ENCODE measurements around the gene ZC4H2.
"Not testable (repeated sequence)": the region's sequence is repeated elsewhere in the genome, so short reads cannot be mapped to it uniquely, and the experiment has no call there.

ZC4H2 gene

GRCh38 chrX:64975989-64976672, at the start of gene ZC4H2:
ZC4H2 (minus strand) TSS chrX:64976450; CDS start chrX:64976377, 73 bp downstream.
- DNase-seq = peak; percentile 73

GRCh38 chrX:65017451-65017850, 41.2 kb upstream of the ZC4H2 start:
- no peak for DNase-seq

GRCh38 chrX:65014230-65014629, 38.0 kb upstream of the ZC4H2 start:
- DNase-seq = no peak

DNA sequence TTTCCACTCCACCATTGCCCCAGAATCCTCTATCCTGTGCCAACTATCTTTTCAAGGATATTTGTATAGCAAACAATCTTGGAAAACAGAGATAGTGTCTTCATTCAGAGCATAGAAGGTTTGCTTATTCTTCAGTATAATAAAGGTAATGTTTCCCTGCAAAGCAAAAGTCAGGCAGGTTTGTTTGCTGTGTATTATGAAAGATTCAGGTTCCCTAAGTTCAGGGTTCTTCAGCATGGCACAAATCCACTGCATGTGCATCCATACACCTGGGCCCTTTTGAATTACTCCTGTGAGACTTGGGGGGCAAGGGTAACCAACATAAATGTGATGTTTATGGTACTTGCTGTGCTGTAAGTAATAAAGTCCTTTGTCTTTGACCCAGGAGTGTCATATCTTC, 33.2 kb upstream of the ZC4H2 start:
- no peak for DNase-seq

DNA sequence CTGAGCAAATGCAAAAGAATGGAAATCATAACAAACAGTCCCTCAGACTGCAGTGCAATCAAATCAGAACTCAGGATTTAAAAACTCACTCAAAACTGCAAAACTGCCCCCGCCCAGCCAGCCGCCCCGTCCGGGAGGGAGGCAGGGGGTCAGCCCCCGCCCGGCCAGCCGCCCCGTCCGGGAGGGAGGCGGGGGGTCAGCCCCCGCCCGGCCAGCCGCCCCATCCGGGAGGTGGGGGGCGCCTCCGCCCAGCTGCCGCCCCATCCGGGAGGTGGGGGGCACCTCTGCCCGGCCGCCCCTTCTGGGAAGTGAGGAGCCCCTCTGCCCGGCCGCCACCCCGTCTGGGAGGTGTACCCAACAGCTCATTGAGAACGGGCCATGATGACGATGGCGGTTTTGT, 26.0 kb upstream of the ZC4H2 start:
- not testable (repeated sequence) for DNase-seq

DNA sequence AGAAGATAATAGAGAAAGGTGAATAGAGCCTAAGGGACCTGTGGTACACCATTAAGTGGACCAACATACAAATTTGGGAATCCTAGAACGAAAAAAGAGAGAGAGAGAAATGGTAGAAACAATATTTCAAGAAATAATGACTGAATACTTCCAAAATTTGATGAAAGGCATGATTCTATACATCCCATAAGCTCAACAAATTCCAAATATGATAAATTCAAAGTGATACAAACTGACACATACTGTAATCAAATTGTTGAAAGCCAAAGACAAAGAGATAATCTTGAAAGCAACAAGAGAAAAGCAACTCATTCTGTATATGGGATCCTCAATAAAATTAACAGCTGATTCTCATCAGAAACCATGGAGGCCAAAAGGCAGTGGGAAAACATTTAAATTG, 20.6 kb upstream of the ZC4H2 start:
- no peak for DNase-seq

DNA sequence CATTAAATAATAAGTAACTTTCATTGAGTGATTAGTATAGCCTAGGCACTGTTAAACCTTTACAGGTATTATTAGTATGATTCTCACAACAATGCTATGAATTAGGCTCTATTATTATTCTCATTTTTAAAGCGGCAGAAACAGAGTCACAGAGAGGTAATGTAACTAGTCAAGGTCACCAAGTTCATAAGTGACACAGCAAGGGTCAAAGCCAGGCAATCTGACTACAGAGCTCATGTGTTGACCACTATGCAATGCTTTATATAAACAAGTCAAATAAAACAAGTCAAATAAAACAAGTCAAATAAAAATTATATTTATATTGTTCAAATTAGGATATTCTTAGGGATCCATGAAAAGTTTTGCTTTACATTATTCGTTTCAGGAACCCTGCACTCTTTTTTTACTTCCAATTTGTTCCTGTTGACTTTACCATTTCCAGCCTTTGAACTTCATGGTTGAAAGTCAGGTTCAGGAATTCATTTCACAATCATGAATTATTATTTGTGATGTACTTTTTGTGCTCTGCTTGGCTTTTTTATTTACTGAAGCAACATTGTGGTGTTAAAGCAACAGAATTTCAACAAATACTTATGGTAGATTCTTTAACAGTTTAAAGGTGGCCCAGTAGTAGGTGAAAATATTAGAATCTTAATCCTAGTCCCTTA, 18.0 kb upstream of the ZC4H2 start:
- no peak for DNase-seq

- no peak for DNase-seq
These were observed 1.6 kb upstream of the ZC4H2 start for GRCh38 chrX:64977830-64978229.

DNA sequence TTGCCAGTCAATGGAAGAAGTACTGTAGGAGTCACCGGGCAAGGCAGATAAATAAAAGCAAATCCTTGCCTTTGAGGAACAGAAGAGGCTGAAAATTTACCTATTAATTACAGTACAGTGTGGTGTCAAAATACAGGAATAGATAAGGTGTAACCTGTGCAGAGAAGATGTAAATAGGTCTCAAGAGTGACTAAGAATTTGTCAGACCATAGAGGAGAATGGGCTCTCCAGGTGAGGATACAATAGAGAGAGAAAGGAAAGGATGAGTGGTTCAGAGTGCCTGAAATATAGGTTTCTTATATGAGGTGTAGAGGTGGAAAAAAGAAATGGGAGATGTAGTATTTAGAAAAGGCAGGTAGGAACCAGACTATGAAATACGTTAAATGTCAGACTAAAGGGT, 801 bp upstream of the ZC4H2 start:
- no peak for DNase-seq

GRCh38 chrX:64976673-64977040, 407 bp upstream of the ZC4H2 start:
- no peak for DNase-seq

DNA sequence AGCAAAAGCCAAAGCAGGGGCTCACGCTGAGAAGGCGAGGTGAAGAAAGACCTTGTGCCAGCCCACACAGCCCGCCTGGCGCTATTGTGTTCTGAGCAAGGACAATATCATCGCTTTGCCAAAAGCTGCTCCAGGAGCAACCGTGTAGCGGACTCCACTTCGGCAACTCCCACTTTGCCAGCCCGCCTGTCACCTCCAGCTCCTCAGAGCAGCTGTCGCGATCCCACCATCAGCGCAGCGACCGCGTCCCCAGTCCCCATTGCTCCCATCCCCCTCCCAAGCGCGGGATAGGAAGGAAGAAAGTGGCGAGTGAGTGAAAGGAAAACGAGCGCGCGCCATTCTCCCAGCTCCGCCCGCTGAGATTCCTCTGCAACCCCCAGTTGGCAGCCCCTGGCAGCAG, 759 bp downstream of the ZC4H2 start:
- peak; percentile 4 for DNase-seq

GRCh38 chrX:64925480-64925879, 50.8 kb downstream of the ZC4H2 start:
- no peak for DNase-seq

DNA sequence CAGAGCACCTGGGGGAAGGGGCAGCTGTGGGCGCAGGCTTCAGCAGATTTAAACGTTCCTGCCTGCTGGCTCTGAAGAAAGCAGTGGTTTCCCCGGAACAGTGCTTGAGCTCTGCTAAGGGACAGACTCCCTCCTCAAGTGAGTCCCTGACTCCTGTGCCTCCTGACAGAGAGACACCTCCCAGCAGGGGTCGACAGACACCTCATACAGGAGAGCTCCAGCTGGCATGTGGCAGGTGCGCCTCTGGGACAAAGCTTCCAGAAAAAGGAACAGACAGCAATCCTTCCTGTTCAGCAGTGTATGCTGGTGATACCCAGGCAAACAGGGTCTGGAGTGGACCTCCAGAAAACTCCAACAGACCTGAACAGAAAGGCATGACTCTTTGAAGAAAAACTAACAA, 68.1 kb downstream of the ZC4H2 start:
- DNase-seq = no peak

DNA sequence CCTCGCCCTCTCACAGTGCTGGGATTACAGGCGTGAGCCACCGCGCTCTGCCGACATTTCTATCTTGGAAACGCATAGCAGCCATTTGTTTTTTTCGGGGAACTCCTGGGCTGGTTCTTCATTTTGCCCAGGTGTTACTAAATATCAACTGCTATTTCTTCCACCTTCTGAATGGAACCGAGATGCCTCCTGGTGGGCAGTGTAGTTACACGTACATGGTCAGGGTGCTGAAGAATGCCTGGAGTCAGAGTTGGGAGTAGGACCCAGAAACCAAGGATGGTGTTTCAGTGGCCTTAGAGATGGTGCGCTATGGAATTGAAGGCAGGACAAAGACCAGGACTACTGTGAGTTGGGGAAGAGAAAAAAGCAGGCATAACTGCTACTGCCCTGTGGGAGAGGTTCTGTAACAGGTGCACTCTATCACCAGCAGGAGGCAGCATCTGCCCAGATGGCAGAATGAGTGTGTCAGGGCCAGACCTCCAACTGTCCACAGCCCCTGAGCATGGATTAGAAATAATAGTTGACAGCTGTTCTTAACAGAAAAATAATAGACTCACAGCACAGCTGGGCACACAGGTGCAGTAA, 81.7 kb downstream of the ZC4H2 start:
- DNase-seq = peak; percentile 52

- DNase-seq = no peak
These were observed 90.4 kb downstream of the ZC4H2 start for GRCh38 chrX:64885850-64886249.

- DNase-seq = not testable (repeated sequence)
These were observed 97.5 kb downstream of the ZC4H2 start for GRCh38 chrX:64878709-64879108.

DNA sequence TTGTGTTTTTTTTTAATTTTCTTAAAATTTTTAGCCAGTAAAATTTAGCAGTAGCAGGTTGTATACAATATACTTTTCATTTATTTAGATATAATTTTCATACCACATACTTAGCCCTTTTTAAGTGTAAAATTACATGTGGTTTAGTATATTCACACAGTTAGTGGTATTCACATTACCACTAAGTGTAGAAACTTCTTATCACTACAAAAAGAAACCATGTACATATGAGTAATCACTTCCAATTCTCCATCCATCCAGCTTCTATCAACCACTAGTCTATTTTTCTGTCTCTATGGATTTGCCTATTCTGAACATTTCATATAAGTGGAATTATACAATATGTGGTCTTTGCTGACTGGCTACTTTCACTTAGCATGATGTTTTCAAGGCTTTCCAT, 109.0 kb downstream of the ZC4H2 start:
- DNase-seq = no peak
